T-helper 2 cell (primary cell): ENCODE measurements around the gene DUSP1.
"Not testable (repeated sequence)": the region's sequence is repeated elsewhere in the genome, so short reads cannot be mapped to it uniquely, and the experiment has no call there.

Experiments
- DNase-seq, 5 experiments: peaks; one replicate each; pipeline versions ENCODE4 v3.0.0 to v3.0.0-alpha.2; 2012 to 2022
- total RNA-seq, 2 donors: gene quantifications; one replicate each; lab custom pipeline; 2026; lab: John Stamatoyannopoulos, UW

Gene DUSP1, protein sequence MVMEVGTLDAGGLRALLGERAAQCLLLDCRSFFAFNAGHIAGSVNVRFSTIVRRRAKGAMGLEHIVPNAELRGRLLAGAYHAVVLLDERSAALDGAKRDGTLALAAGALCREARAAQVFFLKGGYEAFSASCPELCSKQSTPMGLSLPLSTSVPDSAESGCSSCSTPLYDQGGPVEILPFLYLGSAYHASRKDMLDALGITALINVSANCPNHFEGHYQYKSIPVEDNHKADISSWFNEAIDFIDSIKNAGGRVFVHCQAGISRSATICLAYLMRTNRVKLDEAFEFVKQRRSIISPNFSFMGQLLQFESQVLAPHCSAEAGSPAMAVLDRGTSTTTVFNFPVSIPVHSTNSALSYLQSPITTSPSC
- total RNA-seq, result 2,512 to 2,907 reads per million in 2 donors

DNA sequence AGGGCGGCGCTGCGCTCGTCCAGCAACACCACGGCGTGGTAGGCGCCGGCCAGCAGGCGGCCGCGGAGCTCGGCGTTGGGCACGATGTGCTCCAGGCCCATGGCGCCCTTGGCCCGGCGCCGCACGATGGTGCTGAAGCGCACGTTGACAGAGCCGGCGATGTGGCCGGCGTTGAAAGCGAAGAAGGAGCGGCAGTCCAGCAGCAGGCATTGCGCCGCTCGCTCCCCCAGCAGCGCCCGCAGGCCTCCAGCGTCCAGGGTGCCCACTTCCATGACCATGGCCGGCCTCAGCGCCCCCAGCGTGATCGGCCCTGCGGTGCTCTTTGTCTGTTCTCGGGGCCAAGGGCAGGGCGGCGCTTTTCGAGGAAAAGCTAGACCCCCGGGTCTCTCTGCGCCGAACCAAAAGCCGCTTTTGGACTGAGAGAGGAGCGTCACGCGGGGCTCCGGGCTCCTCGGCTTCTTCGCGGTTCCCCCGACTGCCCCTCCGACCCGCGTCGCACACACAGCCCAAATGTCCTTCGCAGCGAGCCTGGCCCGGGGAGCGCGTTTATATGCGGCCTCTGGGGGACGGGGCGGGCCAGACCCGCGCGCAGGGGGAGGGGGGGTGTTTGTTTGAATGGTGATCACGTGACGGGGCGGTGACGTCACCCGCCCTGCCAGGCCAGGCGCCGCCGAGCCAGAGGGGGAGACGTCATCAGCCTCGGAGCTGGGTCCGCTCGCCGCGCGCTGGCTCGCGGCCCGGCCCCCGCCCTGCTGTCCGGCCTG, at the start of gene DUSP1:
TSS of gene DUSP1 (minus strand) at position 521 of the 764 bp plus-strand sequence. CDS start at position 278, 243 bp downstream.
- DNase-seq, result peak; percentile 95 to 99 (median 97)

DNA sequence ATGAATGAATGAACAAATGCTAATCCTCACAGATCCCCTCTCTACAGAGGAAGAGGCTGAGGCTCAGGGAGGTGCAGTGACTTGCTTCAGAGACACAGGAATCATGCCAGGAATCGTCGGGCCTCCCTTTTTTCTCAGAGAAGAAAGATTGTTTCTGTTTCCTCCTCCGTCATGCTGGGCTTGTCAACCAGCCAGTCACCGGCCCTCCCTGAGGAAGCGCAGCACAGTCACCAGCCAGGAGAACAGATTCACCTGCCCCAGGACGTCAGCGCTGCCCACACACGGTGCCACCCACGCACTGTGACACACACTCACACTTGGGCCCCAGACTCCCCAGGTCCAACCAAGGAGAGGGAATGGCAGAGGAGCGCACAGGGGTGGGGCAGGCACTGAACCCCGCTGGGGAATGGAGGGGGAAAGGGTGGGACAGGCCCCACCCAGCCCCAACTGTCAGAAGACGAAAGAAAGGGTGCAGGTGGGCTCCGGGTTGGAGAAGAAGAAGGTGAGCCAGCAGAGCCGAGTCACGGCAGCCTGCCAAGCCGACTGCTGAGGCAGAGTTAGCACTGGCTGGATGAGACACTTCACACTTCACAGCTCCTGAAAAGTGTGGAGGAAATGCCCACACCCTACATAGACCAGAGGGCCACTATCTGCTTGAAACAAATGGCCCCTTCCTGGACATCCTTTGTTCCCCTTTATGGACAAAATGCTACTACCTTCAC, 49.2 kb upstream of the DUSP1 start:
- peak in 1 of 5 experiments; percentile 17 for DNase-seq

DNA sequence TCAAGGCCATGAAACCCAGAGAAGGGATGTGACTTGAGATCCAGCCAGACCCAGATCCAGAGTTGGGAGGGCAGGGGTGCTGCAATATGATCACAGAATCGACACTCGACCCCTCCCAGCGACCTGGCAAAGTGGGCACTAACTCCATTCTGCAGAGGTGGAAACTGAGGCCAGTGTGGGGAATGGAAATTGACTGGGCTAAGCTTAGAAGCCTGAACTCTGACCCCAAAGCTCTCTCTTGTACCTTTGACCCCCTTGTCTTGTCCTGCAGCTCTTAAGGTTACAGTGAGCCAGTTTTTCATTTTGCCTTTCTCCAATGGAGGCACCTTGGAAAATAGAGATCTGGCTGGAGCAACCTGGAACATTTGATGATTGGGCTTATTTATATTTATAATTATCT, 48.6 kb upstream of the DUSP1 start:
- DNase-seq, result no peak

DNA sequence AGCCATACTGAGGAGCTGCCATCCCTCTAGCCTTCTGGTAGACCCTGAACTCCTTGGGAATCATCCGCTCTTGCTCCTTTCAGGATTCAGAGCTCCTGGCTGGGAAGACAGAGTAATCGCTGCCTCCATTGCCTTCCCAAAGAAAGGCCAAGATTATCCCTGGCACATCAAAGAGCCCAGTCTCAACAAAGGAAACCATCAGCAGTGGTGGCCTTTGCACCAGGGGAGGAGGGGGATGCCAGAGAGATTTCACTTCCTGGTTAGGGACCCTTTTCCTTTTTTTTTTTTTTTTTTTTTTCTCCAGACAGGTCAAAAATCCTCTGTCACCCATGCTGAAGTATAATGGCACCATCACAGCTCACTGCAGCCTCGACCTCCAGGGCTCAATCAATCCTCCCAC, 47.1 kb upstream of the DUSP1 start:
- DNase-seq, result no peak

DNA sequence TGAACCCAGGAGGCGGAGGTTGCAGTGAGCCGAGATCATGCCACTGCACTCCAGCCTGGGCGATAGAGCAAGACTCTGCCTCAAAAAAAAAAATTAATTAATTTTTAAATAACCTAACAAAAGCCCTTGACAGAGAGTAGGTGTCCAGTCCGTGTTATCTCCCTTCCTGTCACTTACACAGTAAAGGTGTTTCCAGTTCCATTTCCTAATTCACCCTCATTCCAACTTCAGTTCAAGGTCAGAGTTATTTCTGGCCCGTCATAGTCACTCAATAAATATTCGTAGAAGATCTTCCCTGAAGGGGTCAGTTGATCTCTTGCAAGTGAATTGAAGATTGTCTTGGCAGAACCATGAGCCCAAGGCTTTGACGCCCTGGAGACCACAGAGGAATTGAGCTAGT, 46.7 kb upstream of the DUSP1 start:
- no peak for DNase-seq

DNA sequence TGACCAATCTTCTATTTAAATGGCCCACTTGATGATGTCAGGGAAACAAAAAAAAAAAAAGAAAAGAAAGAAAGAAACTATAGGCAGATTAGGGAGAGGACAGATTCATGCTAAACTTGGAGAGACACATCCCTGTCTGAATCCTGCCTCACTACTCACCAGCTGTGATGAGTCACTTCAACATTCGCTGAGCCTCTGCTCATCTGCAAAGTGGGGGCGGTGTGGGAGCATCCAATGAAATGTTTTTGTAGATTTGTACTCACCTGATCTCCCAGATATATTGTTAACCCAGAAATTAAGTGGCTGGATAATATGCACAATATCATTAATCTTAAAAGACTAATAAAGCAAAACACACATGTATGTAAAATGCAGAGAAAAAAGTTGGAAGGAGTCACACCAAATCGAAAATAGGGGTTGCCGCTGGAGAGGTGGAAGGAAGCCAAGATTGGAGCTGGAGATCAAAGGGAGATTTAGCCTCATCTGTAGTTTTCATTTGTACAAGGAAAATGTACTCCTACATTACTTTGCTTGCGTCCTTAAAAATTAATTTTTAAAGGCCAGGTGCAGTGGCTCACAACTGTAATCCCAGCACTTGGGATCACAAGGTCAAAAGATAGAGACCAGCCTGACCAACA, 46.0 kb upstream of the DUSP1 start:
- DNase-seq, result no peak

DNA sequence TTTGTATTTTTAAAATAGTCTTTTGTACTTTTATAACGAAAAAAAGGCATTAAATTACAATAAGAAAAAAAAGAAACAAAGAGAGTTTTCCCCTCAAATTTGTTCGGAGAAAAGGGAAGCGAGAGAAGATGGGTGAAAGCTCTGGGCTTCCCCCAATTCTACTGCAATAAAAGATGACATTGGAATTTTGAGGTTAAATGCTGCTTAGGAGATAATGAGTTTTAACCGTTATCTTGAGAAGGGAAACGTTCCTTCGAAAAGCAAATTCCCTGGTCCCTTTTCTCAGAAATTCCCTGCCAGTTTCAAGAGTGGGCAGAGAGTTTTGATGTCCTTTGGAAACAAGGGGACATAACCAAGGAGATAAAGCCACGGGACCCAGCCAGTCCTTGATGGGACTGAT, 44.6 kb upstream of the DUSP1 start:
- no peak for DNase-seq

DNA sequence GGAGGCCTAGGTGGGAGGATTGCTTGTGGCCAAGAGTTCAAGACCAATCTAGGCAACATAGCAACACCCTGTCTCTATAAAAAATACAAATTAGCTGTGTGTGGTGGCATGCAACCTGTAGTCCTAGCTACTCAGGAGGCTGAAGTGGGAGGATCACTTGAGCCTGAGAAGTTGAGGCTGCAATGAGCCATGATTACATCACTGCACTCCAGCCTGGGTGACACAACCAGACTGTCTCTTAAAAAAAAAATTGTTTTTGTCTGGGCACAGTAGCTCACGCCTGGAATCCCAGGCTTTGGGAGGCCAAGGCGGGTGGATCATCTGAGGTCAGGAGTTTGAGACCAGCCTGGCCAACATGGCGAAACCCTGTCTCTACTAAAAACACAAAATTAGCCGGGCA, 40.0 kb upstream of the DUSP1 start:
- not testable (repeated sequence) for DNase-seq

DNA sequence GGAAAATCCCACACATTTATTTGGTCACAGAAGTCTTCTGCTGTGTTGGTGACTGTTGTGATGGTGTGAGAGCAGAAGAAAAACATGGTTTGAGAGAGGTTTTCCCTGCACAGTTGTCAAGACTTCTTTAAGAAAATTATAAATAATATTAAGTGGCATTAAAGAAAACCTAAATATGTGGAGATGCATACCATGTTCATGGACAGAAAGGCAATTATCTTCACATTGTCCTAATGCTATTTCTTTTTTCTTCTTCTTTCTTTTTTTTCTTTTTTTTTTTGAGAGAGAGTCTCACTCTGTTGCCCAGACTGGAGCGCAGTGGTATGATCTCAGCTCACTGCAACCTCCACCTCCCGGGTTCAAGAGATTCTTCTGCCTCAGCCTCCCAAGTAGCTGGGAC, 38.8 kb upstream of the DUSP1 start:
- no peak for DNase-seq

DNA sequence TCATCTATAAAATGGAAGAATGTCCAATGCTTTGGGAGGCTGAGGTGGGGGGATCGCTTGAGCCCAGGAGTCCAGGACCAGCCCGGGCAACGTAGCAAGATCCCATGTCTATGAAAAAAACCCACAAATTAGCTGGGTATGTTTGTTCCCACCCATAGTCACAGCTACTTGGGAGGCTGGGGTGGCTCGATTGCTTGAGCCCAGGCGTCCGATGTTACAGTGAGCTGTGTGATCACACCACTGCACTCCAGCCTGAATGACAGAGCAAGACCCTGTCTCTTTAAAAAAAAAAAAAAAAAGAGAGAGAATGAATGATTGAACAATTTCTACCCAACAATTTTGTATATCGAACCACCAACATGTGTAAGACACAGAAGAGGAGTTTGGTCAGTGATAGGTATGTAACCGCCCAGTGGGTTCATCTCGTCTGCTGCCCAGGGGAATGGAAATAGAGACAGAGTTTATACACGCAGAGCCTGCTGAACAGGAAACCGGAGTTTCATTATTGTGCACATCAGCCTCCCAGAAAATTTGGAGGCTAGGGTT, 36.8 kb upstream of the DUSP1 start:
- DNase-seq, result no peak

DNA sequence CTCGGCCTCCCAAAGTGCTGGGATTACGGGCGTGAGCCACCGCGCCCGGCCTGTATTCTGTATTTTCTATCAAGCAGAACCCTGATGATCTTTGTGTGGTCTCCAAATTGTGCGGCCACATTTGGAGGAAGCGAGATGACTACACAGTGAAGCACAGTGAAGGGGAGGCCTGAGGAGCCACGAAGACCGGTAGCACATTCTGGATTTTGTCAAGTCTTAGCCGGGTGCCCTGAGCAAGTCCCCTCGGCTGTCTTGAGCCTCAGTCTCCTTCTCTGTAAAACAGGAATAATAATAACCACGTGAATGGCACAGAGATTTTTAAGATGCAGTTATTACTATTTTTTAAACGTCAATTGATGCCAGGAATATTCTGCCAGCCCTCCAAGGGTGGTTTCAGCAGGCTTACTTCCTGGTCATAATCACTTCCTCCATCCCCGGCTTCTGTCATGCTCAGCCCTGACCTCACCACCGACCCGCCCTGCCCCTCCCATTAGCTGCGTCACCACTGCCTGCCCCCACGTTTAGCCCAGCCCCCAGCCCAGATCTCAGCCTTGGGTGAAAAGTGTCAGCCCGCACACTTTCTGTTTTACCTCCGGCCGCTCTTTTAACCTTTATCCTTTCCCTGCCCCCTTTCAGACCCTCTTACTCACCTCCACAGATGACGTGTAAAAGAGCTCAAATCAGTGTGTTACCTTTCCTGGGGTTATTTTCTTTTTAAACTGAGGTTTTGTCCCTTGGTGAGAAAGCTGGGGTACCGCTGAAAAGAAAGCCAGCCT, 36.1 kb upstream of the DUSP1 start:
- peak; percentile 46 to 94 (median 79) for DNase-seq

DNA sequence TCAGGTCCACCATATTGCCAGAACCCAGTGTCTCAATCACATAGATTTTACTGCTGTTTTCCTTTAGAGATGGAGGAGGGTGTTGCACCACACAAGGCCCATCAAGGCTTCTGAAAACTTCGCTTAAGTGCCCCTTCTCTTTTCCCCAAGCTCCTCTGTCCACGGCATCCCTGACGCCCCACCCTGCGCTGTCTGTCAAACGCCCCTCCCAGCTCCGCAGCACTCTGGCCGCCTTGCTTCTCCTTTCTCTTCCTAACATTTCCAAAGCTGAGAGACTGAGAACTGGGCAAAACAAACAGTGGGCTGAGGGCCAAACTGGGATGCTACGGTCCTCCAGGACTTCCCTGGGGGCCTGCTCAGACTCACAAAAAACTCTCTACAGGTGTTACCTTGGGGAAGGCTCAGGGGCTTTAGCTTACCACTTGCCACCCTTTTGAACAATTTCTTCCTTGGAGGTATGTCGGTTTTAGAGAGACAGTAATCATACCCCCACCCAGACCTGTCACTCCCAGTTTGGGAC, 34.8 kb upstream of the DUSP1 start:
- no peak for DNase-seq

DNA sequence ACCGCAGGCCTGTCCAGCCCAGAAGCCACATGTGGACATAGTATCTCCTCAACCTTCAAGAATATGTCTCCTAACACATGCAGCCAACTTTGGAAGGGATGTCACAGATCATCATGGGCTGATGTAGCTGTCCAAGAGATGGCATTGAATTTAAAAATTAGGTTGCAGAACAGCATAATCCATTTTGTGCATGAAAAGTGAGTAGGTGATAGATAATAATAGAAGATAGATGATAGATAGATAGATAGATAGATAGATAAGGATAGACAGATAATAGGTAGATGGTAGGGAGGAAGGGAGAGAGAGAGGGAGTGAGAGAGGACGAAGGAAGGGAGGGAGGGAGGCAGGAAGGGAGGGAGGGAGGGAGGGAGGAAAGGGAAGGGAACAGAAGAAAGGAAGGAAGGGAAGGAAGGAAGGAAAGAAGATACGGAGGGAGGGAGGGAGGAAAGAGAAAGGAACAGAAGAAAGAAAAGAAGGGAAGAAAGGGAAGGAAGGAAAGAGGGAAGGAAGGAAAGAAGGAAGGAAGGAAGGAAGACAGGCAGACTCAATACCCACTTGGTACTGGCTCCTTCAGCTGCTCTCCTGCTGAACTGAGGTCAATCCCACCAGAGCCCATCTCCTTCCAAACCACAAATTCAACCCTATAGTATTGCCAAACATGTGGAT, 34.2 kb upstream of the DUSP1 start:
- DNase-seq, result no peak

DNA sequence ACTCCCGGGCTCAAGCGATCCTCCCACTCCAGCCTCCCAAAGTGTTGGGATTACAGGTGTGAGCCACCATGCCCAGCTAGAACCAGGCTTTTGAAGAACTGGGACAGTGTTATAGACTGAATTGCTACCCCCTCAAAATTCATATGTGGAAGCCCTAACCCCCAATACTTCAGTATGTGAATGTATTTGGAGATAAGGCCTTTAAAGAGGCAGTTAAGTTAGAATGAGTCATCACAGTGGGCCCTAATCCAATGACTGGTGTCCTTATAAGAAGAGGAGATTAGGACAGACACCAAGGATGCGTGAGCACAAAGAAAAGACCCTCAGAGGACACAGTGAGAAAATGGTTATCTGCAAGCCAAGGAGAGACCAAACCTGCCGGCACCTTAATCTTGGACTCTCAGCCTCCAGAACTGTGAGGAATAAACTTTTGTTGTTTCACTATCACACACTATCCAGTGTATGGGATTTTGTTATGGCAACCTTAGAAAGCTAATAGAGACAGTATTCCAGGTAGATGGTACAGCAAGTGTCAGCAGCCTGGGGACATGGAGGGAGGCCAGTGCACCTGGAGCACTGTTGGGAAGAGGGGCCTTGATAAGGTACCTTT, 31.7 kb upstream of the DUSP1 start:
- DNase-seq, result no peak

DNA sequence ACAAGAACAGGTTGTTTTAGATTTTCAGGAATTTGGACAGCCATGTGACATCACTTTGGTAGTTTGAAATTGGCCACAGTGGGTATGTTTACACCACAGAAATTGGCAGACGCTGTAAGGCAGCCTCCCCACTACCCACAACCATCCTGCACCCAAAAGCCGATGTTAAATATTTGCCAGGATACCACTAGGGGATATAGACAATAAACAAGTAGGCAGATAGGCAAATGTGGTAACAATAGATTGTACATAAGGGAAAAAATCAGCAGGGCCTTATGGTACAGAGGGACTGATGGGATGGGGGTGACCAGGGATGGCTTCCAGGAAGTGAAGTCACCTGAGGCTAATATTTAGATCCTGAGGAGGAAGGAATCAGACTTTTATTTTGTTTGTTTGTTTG, 31.1 kb upstream of the DUSP1 start:
- DNase-seq, result no peak

DNA sequence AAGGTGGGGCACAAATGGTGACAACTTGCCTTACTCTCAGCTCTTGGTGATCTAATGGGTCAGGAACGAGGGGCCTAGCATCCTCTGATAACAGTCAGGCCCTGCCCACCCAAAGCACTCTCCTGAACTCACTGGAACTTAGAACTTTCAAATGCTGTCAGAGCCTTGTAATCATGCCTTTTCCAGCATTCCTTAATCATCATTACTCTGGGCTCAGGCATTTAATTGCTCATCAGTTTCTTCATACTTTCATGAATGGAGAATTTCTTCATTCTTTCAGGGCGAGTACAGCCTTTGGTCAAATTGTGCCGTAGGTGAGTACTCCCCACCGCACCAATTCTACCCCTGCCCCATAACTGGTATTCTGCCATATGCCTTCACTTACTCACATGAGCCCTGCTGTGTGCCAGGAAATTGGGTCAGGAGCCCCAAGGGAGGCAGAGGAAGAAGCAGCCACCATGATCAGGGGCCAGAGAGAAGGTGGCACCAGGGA, 30.2 kb upstream of the DUSP1 start:
- DNase-seq, result no peak

DNA sequence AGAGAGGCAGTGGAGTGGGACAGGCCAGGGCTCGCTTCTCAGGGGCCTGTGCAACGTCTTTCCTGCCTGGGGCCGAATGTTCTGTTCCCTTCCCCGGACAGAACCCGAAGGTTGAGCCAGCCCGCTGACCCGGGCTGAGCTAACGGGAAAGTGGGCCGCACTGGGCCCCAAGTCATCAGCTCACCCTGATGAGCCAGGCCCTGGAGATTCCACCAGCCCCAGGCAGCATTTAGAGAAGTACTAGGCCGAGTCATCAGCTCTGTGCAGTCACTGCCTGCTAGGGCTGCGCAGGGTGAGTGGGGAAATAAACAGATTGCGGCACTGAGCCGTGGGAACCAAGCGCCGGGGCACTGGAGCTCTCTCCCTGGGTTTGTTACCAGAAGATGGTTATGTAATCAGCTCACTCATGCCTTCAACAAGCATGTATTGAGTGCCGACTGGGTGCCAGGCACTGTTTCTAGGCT, 29.1 kb upstream of the DUSP1 start:
- DNase-seq, result no peak

DNA sequence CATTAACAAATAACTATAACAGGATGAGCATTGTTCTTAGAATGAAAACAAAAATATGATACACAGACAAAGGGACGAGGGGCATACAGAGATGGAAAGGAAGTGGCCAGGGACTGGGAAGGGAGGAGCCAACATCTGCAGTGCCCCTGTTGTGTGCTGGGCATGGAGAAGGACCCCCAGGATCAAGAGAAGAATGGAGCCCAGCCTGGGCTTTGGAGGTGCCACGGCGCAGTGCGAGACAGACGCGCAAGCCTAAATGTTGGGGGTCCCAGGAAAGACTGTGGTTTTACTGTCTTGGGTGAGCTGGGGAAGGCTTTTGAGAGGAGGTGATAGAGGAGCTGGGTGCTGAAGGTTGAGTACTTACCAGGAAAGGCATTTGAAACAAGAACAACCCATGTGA, 28.4 kb upstream of the DUSP1 start:
- no peak for DNase-seq

DNA sequence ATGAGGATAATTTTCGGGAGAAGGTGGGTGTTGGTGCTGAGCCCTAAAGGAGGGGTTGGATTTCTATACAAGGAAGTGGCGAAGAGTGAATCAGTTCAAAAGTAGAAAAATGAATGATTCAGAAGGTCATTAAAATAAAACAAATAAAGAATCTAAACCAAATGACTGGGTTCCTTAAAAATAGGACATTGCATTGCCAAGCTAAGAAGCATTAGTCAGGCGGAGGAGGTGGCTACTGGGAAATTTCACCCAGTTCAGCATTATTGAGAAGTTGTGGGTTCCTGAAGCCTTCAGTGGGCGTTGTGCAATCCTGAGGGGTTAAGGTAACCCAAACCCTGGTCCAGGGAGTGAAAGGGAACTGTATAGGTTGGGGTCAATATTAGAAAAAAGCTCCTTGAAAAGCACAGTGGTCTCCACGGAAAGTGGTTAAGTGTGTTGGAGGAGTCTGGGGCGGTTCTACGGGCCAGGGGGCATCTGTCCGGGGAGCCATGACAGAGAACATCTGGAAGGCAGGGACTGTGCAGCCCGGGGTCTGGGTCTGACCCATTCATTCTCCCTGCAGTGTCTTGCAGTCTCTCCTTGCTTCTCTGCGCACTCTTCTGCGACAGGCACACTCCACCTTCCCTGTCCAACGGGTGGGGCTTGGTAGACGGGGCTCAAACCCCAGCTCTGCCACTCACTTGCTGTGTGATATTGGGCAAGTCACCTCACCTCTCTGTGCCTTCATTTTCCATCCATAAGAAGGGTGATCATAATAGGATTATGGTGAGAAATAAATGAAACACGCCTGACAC, 27.6 kb upstream of the DUSP1 start:
- DNase-seq, result no peak
